Measurements from ENCODE around the gene PLEKHM3.

GRCh38 chr2:208074610-208075356 lies 49.5 kb upstream of the PLEKHM3 start:
- TF ChIP-seq CTCF (IDR thresholded peaks at IDR 0.05; ENCODE audit: low read depth, low read length) (no peak), POLR2A (IDR thresholded peaks at IDR 0.05; ENCODE audit: extremely low read depth, insufficient read length) (no peak), MYC (IDR thresholded peaks at IDR 0.05; ENCODE audit: low read depth, low read length) (no peak), MAX (IDR thresholded peaks at IDR 0.05; ENCODE audit: low read depth, low read length) (no peak)
